ENCODE results near the gene BPIFB6. TPM values are rescaled to one million over a fixed set of nuclear protein-coding genes. Genes with fewer than 3 reads are reported as not detected.

Gene BPIFB6
- total and polyA plus RNA-seq, 7 donors = not detected

GRCh38 chr20:33053291-33054106 lies 22.1 kb downstream of the BPIFB6 start, which contains the start of gene BPIFB3:
BPIFB3 (plus strand) TSS chr20:33053903; CDS start chr20:33055436, 1,533 bp downstream.
- intact Hi-C loops (cut with DNase I) = no loop called here
- no peak within 1 kb of the TSS for H3K27ac ChIP-seq
- DNase-seq = no peak
- H3K9me3 ChIP-seq = no peaks in the 10 kb centered on the region
- H3K4me3 ChIP-seq = no peak within 1 kb of the TSS
- H3K36me3 ChIP-seq = no peaks in the 10 kb centered on the region
- TF ChIP-seq CTCF (IDR thresholded peaks at IDR 0.05) (no peak), EP300 (IDR thresholded peaks at IDR 0.05) (no peak), POLR2A (IDR thresholded peaks at IDR 0.05) (no peak), POLR2AphosphoS5 (IDR thresholded peaks at IDR 0.05) (no peak)
- no peaks in the 10 kb centered on the region for H3K4me1 ChIP-seq
- WGBS, 2 donors = 86 to 87% methylated on average over 25 of the region's 25 CpGs
- peaks cover 0 to 5% (median 0%) of the 10 kb centered on the region in 3 donors for H3K27me3 ChIP-seq

GRCh38 chr20:33054381-33054780 lies 22.9 kb downstream of the BPIFB6 start:
- Histone ChIP-seq H3K27me3 (peaks cover 0 to 5% (median 0%) of the 10 kb centered on the region in 3 donors), H3K4me3 (no peak overlapping the region), H3K9me3 (no peaks in the 10 kb centered on the region), H3K27ac (no peak overlapping the region), H3K4me1 (no peaks in the 10 kb centered on the region), H3K36me3 (no peaks in the 10 kb centered on the region)
- DNase-seq = no peak
- 76 to 82% methylated on average over 7 of the region's 7 CpGs for WGBS, 2 donors
- intact Hi-C loops (cut with DNase I) = no loop called here
- TF ChIP-seq POLR2AphosphoS5 (IDR thresholded peaks at IDR 0.05) (no peak), EP300 (IDR thresholded peaks at IDR 0.05) (no peak), CTCF (IDR thresholded peaks at IDR 0.05) (no peak), POLR2A (IDR thresholded peaks at IDR 0.05) (no peak)

DNA sequence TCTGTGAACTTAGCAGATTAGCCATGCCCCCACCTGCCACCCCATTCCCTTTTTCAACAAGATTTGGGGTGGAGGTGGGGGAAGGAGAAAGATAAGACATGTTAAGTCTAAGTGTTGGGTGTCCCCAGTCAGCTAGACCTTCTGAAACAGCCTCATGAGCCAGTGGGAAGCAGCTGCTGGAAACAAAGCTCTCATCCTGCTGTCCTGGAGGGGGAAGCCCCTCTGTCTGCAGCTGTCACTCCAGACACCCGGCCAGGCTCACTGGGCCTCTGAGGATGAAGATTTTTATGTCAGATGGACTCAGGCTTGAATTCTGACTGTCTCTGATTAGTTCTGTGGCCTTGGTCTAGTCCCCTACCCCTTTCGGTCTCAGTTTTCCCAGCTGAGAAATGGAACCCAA lies 23.3 kb downstream of the BPIFB6 start:
- Histone ChIP-seq H3K36me3 (no peaks in the 10 kb centered on the region), H3K4me1 (no peaks in the 10 kb centered on the region), H3K4me3 (no peak overlapping the region), H3K27me3 (peaks cover 0 to 5% (median 0%) of the 10 kb centered on the region in 3 donors), H3K9me3 (no peaks in the 10 kb centered on the region), H3K27ac (no peak overlapping the region)
- 75 to 84% methylated on average over 2 of the region's 2 CpGs for WGBS, 2 donors
- intact Hi-C loops (cut with DNase I) = no loop called here
- no peak for TF ChIP-seq POLR2A (IDR thresholded peaks at IDR 0.05)
- TF ChIP-seq CTCF (IDR thresholded peaks at IDR 0.05) = no peak
- TF ChIP-seq EP300 (IDR thresholded peaks at IDR 0.05) = no peak
- TF ChIP-seq POLR2AphosphoS5 (IDR thresholded peaks at IDR 0.05) = no peak
- no peak for DNase-seq

GRCh38 chr20:33059136-33059535 lies 27.7 kb downstream of the BPIFB6 start:
- Histone ChIP-seq H3K9me3 (no peaks in the 10 kb centered on the region), H3K4me1 (no peaks in the 10 kb centered on the region), H3K27me3 (no peaks in the 10 kb centered on the region), H3K4me3 (no peak overlapping the region), H3K36me3 (no peaks in the 10 kb centered on the region), H3K27ac (no peak overlapping the region)
- TF ChIP-seq CTCF (IDR thresholded peaks at IDR 0.05) (no peak), EP300 (IDR thresholded peaks at IDR 0.05) (no peak), POLR2AphosphoS5 (IDR thresholded peaks at IDR 0.05) (no peak), POLR2A (IDR thresholded peaks at IDR 0.05) (no peak)
- intact Hi-C loops (cut with DNase I) = no loop called here
- 74 to 80% methylated on average over 7 of the region's 7 CpGs for whole genome bisulfite sequencing, 2 donors
- DNase-seq = no peak

Measured in sigmoid colon (tissue), 7 donors.